GM12892 (cell line): Measurements from ENCODE around the gene MRPL24.

Source experiments
- POLR2A ChIP-seq: IDR thresholded peaks from 2 replicates; pipeline ENCODE4 v1.6.1; 2011; ENCODE audit warnings: low read depth, low read length, control low read depth
- POLR2AphosphoS5 ChIP-seq: IDR thresholded peaks from 2 replicates; pipeline ENCODE4 v1.6.1; 2011; ENCODE audit warnings: low read depth, low read length, control low read depth
- TAF1 ChIP-seq: IDR thresholded peaks from 2 replicates; pipeline ENCODE4 v1.6.1; 2011; ENCODE audit warnings: low read depth, mild to moderate bottlenecking, control low read depth, low read length, borderline replicate concordance

DNA sequence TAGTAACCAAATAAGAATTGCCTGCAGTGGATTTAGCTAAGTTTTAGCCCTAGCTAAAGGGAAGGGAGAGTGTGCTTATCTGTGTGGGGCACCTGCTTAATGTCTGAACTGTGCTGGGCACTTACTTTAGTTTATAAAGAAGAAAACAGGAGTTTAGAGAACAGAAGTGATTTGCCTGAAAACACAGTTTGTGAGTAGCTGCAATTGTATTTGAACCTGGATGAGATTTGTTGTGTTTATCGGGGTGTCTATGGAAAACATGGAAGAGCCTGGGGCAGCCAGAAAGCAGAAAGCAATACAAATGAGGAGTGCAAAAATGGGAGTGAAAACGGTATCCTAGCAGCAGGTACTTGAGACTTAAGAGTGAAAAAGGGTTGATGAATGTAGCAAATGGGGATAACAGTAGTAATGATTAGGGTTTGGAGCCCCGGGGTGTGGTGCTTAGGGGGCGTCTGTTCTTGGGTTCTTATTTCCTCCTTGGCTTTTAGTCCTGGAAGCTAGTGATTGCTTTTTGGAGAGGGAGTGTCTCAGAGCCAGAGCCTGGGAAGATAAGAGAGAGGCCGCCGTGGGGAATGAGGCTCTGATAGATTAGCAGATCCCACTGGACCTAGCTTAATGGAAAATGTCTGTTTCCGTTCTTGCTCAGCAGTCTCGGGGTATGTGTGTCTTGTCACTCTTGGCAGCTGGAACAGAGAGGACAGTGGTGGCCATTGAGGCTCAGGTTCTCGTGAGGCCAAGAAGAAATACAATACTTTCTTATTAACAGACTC lies 32.0 kb upstream of the MRPL24 start:
- TF ChIP-seq POLR2AphosphoS5 (no peak), POLR2A (no peak), TAF1 (no peak)
